HepG2 (cell line): Measurements from ENCODE around the gene NPBWR2. TPM values are rescaled to one million over a fixed set of nuclear protein-coding genes. Genes with fewer than 3 reads are reported as not detected.

Source experiments
- AKAP8 ChIP-seq: sonication (generic); formaldehyde crosslinking; IDR thresholded peaks from 2 replicates; pipeline ENCODE4 v1.5.1; 2020; ENCODE audit warnings: mild to moderate bottlenecking, missing genetic modification reagents
- ATF7 ChIP-seq, 2 experiments: fragments of 450-650 bp in 1 of 2; sonication (generic) in 1 of 2; formaldehyde crosslinking in 1 of 2; IDR thresholded peaks; 2 replicates each; pipeline versions ENCODE4 v1.4.0 to v1.6.1; 2016 to 2020; ENCODE audit warnings: antibody characterized with exemption in 1 of 2, mild to moderate bottlenecking in 1 of 2, missing genetic modification reagents in 1 of 2
- CC2D1A ChIP-seq: sonication (generic); formaldehyde crosslinking; IDR thresholded peaks from 2 replicates; pipeline ENCODE4 v1.8.1; 2023; ENCODE audit warnings: mild to moderate bottlenecking, missing genetic modification reagents
- FOXC1 ChIP-seq: sonication (generic); formaldehyde crosslinking; IDR thresholded peaks from 2 replicates; pipeline ENCODE4 v1.8.0; 2022; ENCODE audit warnings: mild to moderate bottlenecking, missing genetic modification reagents, borderline replicate concordance
- KAT7 ChIP-seq: IDR thresholded peaks from 2 replicates; pipeline ENCODE4 v1.6.1; 2018; ENCODE audit warnings: borderline replicate concordance, missing compliant biosample characterization
- MTF2 ChIP-seq: sonication (generic); formaldehyde crosslinking; IDR thresholded peaks from 2 replicates; pipeline ENCODE4 v1.5.0; 2020; ENCODE audit warnings: missing genetic modification reagents, borderline replicate concordance
- NFKB2 ChIP-seq: sonication (generic); formaldehyde crosslinking; IDR thresholded peaks from 2 replicates; pipeline ENCODE4 v1.4.0; 2020; ENCODE audit warnings: missing genetic modification reagents, borderline replicate concordance
- NFYC ChIP-seq: IDR thresholded peaks from 2 replicates; pipeline ENCODE4 v1.6.1; 2016; ENCODE audit warnings: missing genetic modification reagents, missing compliant biosample characterization
- NR2F2 ChIP-seq: IDR thresholded peaks from 2 replicates; pipeline ENCODE4 v1.6.1; 2012; ENCODE audit warnings: low read depth, inconsistent platforms, borderline replicate concordance
- ZNF274 ChIP-seq: sonication (generic); formaldehyde crosslinking; IDR thresholded peaks from 2 replicates; pipeline ENCODE4 v1.5.1; 2020; ENCODE audit warnings: mild to moderate bottlenecking, missing genetic modification reagents
- ZNF619 ChIP-seq: sonication (generic); formaldehyde crosslinking; IDR thresholded peaks from 2 replicates; pipeline ENCODE4 v1.4.0; 2020; ENCODE audit warnings: mild to moderate bottlenecking, missing genetic modification reagents
- ZNF674 ChIP-seq: sonication (generic); formaldehyde crosslinking; IDR thresholded peaks from 2 replicates; pipeline ENCODE4 v1.5.0; 2020; ENCODE audit warnings: low read depth, mild to moderate bottlenecking, missing genetic modification reagents
- ZNF768 ChIP-seq: sonication (generic); formaldehyde crosslinking; IDR thresholded peaks from 2 replicates; pipeline ENCODE4 v1.4.0; 2020; ENCODE audit warnings: missing genetic modification reagents
- ZSCAN12 ChIP-seq: sonication (generic); formaldehyde crosslinking; IDR thresholded peaks from 2 replicates; pipeline ENCODE4 v1.9.0; 2021; ENCODE audit warnings: mild to moderate bottlenecking, missing genetic modification reagents
- polyA plus RNA-seq, 8 experiments: library from polyadenylated mRNA; depleted of rRNA in 3 of 8; stranded (reverse) in 7 of 8; unstranded in 1 of 8; fragments of >200 nt; fragmentation: Illumina TruSeq in 4 of 8; extraction: Trizol in 4 of 8; gene quantifications; 2 replicates each; pipeline versions ENCODE4 v1.2.1 to v1.2.3, GENCODE V29; 2011 to 2016; ENCODE audit warnings: low read depth in 4 of 8, missing spikeins in 1 of 8, mixed read lengths in 1 of 8; ENCODE audit not compliant: insufficient read depth in 1 of 8
- total RNA-seq, 5 experiments: library from RNA; depleted of rRNA; stranded (reverse); fragments of >200 nt; fragmentation: Illumina TruSeq; extraction: Trizol; gene quantifications; 2 replicates each; pipeline ENCODE4 v1.2.3, GENCODE V29; 2016; ENCODE audit warnings: low read depth in 1 of 5
- TF ChIP-seq, protein P1 (sequence below): sonication (generic); formaldehyde crosslinking; IDR thresholded peaks from 2 replicates; pipeline ENCODE4 v1.5.1; 2020; ENCODE audit warnings: missing genetic modification reagents, mild to moderate bottlenecking, borderline replicate concordance
- TF ChIP-seq, protein P2 (sequence below): IDR thresholded peaks from 2 replicates; pipeline ENCODE4 v1.6.1; 2016; ENCODE audit warnings: low read depth
- TF ChIP-seq, protein P3 (sequence below): sonication (generic); formaldehyde crosslinking; IDR thresholded peaks from 2 replicates; pipeline ENCODE4 v1.8.0; 2022; ENCODE audit warnings: mild to moderate bottlenecking, missing genetic modification reagents
- TF ChIP-seq, protein P4 (sequence below): sonication (generic); formaldehyde crosslinking; IDR thresholded peaks from 2 replicates; pipeline ENCODE4 v1.4.0; 2020; ENCODE audit warnings: missing genetic modification reagents
- TF ChIP-seq, protein P5 (sequence below): IDR thresholded peaks from 2 replicates; pipeline ENCODE4 v1.6.1; 2016; ENCODE audit warnings: low read depth, control low read depth
- TF ChIP-seq, protein P6 (sequence below): sonication (generic); formaldehyde crosslinking; IDR thresholded peaks from 2 replicates; pipeline ENCODE4 v1.8.0; 2022; ENCODE audit warnings: low read depth, missing genetic modification reagents

Gene NPBWR2
- total and polyA plus RNA-seq, 2 of the 13 experiments (the other 11 are each of a cell fraction or from before 2014, with no cell fraction given) = not detected

DNA sequence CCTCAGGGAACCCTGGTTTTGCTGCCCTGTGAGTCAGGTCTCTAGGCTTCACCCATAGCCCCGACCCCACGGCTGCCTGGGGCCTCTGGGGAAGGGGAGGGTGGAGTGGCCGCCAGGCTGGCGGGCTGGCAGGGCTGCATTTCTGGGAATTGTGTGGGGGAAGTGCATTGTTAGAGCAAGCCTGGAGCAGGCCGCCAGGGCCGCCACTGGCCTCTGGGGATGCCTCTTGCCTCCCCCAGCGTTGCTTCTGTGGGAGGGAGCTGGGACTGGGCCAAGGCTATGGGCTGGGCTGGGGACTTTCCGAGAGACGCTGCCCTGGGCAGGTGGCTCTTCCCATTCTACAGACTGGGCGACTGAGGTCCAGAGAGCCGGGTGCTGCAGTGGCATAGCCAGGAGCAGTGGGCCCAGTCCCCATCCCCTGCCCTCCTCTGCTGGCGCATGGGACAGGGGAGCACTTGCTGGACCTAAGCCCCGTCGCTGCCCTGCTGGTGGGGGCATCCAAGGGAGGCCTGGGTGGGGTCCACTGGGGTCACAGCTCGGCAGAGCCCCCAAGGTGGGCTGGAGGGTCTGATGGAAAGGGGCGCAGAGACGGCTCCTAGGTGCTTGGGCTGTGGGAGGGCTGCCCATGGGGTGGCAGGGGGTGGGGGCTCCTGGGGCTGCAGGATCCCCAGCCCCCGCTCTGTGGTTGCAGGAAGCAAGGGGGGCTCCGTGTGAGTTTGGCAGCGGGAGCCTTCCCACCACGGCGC is 51.3 kb downstream of the NPBWR2 start (continued):
- TF ChIP-seq, protein P1, sequence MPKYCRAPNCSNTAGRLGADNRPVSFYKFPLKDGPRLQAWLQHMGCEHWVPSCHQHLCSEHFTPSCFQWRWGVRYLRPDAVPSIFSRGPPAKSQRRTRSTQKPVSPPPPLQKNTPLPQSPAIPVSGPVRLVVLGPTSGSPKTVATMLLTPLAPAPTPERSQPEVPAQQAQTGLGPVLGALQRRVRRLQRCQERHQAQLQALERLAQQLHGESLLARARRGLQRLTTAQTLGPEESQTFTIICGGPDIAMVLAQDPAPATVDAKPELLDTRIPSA (CRISPR knock-in tag) = no peak
- TF ChIP-seq ZNF274 (0 out of 2 replicates have a peak, but pooled peaks have one; percentile 39), ZNF619 (CRISPR knock-in tag) (0 out of 2 replicates have a peak, but pooled peaks have one; percentile 90), MTF2 (CRISPR knock-in tag) (no peak), AKAP8 (CRISPR knock-in tag) (no peak), NFYC (no peak), ATF7 (IDR thresholded peaks at IDR 0.05) (no peak), ATF7 (CRISPR knock-in tag; IDR thresholded peaks at IDR 0.05) (no peak), ZNF674 (CRISPR knock-in tag) (no peak), ZSCAN12 (no peak), NFKB2 (CRISPR knock-in tag) (no peak), NR2F2 (peak; percentile 46; the same call in 1 of the 2 replicates), KAT7 (CRISPR knock-in tag) (0 out of 2 replicates have a peak, but pooled peaks have one; percentile 8), ZNF768 (CRISPR knock-in tag) (peak; percentile 96), CC2D1A (CRISPR knock-in tag) (0 out of 2 replicates have a peak, but pooled peaks have one; percentile 85), FOXC1 (CRISPR knock-in tag) (peak; percentile 32; the same call in 1 of the 2 replicates)
- TF ChIP-seq, protein P2, sequence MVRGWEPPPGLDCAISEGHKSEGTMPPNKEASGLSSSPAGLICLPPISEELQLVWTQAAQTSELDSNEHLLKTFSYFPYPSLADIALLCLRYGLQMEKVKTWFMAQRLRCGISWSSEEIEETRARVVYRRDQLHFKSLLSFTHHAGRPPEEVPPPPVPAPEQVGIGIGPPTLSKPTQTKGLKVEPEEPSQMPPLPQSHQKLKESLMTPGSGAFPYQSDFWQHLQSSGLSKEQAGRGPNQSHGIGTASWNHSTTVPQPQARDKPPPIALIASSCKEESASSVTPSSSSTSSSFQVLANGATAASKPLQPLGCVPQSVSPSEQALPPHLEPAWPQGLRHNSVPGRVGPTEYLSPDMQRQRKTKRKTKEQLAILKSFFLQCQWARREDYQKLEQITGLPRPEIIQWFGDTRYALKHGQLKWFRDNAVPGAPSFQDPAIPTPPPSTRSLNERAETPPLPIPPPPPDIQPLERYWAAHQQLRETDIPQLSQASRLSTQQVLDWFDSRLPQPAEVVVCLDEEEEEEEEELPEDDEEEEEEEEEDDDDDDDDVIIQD (CRISPR knock-in tag) = no peak
- TF ChIP-seq, protein P3, sequence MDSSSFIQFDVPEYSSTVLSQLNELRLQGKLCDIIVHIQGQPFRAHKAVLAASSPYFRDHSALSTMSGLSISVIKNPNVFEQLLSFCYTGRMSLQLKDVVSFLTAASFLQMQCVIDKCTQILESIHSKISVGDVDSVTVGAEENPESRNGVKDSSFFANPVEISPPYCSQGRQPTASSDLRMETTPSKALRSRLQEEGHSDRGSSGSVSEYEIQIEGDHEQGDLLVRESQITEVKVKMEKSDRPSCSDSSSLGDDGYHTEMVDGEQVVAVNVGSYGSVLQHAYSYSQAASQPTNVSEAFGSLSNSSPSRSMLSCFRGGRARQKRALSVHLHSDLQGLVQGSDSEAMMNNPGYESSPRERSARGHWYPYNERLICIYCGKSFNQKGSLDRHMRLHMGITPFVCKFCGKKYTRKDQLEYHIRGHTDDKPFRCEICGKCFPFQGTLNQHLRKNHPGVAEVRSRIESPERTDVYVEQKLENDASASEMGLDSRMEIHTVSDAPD (CRISPR knock-in tag) = peak; percentile 34; the same call in 1 of the 2 replicates
- TF ChIP-seq, protein P4, sequence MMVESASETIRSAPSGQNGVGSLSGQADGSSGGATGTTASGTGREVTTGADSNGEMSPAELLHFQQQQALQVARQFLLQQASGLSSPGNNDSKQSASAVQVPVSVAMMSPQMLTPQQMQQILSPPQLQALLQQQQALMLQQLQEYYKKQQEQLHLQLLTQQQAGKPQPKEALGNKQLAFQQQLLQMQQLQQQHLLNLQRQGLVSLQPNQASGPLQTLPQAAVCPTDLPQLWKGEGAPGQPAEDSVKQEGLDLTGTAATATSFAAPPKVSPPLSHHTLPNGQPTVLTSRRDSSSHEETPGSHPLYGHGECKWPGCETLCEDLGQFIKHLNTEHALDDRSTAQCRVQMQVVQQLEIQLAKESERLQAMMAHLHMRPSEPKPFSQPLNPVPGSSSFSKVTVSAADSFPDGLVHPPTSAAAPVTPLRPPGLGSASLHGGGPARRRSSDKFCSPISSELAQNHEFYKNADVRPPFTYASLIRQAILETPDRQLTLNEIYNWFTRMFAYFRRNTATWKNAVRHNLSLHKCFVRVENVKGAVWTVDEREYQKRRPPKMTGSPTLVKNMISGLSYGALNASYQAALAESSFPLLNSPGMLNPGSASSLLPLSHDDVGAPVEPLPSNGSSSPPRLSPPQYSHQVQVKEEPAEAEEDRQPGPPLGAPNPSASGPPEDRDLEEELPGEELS (CRISPR knock-in tag) = peak; percentile 40; the same call in 1 of the 2 replicates
- TF ChIP-seq, protein P5, sequence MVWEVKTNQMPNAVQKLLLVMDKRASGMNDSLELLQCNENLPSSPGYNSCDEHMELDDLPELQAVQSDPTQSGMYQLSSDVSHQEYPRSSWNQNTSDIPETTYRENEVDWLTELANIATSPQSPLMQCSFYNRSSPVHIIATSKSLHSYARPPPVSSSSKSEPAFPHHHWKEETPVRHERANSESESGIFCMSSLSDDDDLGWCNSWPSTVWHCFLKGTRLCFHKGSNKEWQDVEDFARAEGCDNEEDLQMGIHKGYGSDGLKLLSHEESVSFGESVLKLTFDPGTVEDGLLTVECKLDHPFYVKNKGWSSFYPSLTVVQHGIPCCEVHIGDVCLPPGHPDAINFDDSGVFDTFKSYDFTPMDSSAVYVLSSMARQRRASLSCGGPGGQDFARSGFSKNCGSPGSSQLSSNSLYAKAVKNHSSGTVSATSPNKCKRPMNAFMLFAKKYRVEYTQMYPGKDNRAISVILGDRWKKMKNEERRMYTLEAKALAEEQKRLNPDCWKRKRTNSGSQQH (CRISPR knock-in tag) = no peak
- TF ChIP-seq, protein P6, sequence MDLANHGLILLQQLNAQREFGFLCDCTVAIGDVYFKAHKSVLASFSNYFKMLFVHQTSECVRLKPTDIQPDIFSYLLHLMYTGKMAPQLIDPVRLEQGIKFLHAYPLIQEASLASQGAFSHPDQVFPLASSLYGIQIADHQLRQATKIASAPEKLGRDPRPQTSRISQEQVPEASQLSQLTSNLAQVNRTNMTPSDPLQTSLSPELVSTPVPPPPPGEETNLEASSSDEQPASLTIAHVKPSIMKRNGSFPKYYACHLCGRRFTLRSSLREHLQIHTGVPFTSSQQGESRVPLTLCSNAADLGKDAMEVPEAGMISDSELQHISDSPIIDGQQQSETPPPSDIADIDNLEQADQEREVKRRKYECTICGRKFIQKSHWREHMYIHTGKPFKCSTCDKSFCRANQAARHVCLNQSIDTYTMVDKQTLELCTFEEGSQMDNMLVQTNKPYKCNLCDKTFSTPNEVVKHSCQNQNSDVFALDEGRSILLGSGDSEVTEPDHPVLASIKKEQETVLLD (CRISPR knock-in tag) = no peak; the same call in 1 of the 2 replicates
